Smooth muscle cell (in vitro differentiated cells): ENCODE results near the gene RASSF5. TPM values are rescaled to one million over a fixed set of nuclear protein-coding genes. Genes with fewer than 3 reads are reported as not detected.
A peak's percentile ranks its signal among the peaks of the same experiment; 100 is the strongest.

ENCODE experiments used
- DNase-seq: peaks from one replicate; lab custom pipeline; 2025; ENCODE audit not compliant: unreplicated experiment; lab: John Stamatoyannopoulos, UW
- H2AFZ ChIP-seq: fragments of 200-600 bp; sonication (generic); 2 replicates; pipeline ENCODE4 v1.6.0; 2016; ENCODE audit warnings: antibody characterized with exemption, low read depth, mild to moderate bottlenecking
- H3F3A ChIP-seq: fragments of 200-600 bp; sonication (generic); 2 replicates; pipeline ENCODE4 v1.6.0; 2017; ENCODE audit warnings: antibody characterized with exemption, low read depth
- H3K27ac ChIP-seq: fragments of 200-600 bp; sonication (generic); 2 replicates; pipeline ENCODE4 v1.5.1; 2016; ENCODE audit warnings: low read depth, mild to moderate bottlenecking
- H3K27me3 ChIP-seq: fragments of 200-600 bp; sonication (generic); 2 replicates; pipeline ENCODE4 v1.6.1; 2016; ENCODE audit warnings: low read depth, mild to moderate bottlenecking
- H3K36me3 ChIP-seq: fragments of 200-600 bp; sonication (generic); 2 replicates; pipeline ENCODE4 v1.5.1; 2016; ENCODE audit warnings: low read depth
- H3K4me1 ChIP-seq: fragments of 200-600 bp; sonication (generic); 2 replicates; pipeline ENCODE4 v1.5.1; 2016; ENCODE audit warnings: low read depth
- H3K4me2 ChIP-seq: fragments of 200-600 bp; sonication (generic); 2 replicates; pipeline ENCODE4 v1.6.0; 2016; ENCODE audit warnings: mild to moderate bottlenecking
- H3K4me3 ChIP-seq: fragments of 200-600 bp; sonication (generic); 2 replicates; pipeline ENCODE4 v1.5.1; 2016; ENCODE audit warnings: mild to moderate bottlenecking
- H3K79me2 ChIP-seq: fragments of 200-600 bp; sonication (generic); 2 replicates; pipeline ENCODE4 v1.6.0; 2016; ENCODE audit warnings: low read depth, mild to moderate bottlenecking
- H3K9ac ChIP-seq: fragments of 200-600 bp; sonication (generic); 2 replicates; pipeline ENCODE4 v1.6.0; 2016; ENCODE audit warnings: low read depth
- H3K9me3 ChIP-seq: fragments of 200-600 bp; sonication (generic); replicated peaks from 2 replicates; pipeline ENCODE4 v1.5.1; 2016; ENCODE audit warnings: low read depth
- H4K20me1 ChIP-seq: fragments of 200-600 bp; sonication (generic); 2 replicates; pipeline ENCODE4 v1.6.0; 2016; ENCODE audit warnings: low read depth
- WGBS: methylation state at CpG from one replicate; pipeline ENCODE4 v1.1.7; 2016; ENCODE audit warnings: low lambda C conversion rate; 5-methylcytosine and 5-hydroxymethylcytosine counted together
- polyA plus RNA-seq: library from polyadenylated mRNA; unstranded; fragments of >200 nt; fragmentation: Nextera tagmentation; extraction: Ambion mirVana; gene quantifications from 2 replicates; pipeline ENCODE4 v1.2.1, GENCODE V29; 2016
- total RNA-seq: library from RNA; depleted of rRNA; stranded (reverse); fragments of >200 nt; gene quantifications from 2 replicates; pipeline ENCODE4 v1.2.3, GENCODE V29; 2014
- TF ChIP-seq, protein P1 (sequence below): fragments of 200-600 bp; sonication (generic); IDR thresholded peaks from 2 replicates; pipeline ENCODE4 v1.5.1; 2017; ENCODE audit warnings: borderline replicate concordance, mild to moderate bottlenecking, antibody characterized with exemption; ENCODE audit not compliant: insufficient read depth, poor library complexity, severe bottlenecking

Gene RASSF5
- total and polyA plus RNA-seq, 2 experiments from 2014 or later: 2.6 to 3.3 TPM

DNA sequence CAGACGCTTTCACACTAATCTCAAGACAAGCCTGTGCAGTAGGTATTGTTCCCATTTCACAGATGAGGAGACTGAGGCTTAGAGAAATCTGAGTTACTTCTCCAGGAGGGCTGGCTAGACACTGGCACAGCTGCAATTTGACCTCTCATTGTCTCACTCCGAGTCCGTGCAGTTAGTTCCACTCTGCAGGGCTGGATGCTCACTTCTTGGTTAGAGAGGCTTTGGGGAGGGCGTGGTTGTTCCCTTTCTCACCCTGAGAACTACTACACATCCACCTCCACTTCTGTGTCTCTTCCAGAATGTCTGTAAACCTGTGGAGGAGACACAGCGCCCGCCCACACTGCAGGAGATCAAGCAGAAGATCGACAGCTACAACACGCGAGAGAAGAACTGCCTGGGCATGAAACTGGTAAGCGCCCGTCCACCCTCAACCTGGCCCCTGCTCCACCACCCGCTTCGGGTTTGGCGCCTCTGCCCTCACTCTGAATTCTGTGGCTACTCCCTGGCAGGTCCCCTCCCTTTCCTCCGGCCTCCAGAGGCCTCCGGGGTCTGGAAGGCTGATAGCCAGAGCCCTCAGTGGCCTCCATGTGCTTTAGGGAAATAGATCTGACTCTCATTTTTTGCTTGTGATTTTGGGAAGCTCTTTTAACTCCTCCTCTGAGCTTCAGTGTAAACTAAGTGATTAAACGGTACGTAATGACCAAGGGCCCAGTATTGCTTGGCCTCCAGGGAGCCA is 75.8 kb downstream of the RASSF5 start:
- TF ChIP-seq, protein P1, sequence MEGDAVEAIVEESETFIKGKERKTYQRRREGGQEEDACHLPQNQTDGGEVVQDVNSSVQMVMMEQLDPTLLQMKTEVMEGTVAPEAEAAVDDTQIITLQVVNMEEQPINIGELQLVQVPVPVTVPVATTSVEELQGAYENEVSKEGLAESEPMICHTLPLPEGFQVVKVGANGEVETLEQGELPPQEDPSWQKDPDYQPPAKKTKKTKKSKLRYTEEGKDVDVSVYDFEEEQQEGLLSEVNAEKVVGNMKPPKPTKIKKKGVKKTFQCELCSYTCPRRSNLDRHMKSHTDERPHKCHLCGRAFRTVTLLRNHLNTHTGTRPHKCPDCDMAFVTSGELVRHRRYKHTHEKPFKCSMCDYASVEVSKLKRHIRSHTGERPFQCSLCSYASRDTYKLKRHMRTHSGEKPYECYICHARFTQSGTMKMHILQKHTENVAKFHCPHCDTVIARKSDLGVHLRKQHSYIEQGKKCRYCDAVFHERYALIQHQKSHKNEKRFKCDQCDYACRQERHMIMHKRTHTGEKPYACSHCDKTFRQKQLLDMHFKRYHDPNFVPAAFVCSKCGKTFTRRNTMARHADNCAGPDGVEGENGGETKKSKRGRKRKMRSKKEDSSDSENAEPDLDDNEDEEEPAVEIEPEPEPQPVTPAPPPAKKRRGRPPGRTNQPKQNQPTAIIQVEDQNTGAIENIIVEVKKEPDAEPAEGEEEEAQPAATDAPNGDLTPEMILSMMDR: no peak
- no peaks in the 10 kb centered on the region for H4K20me1 ChIP-seq
- H3K4me2 ChIP-seq: no peak overlapping the region
- H3K79me2 ChIP-seq: no peaks in the 10 kb centered on the region
- no peaks in the 10 kb centered on the region for H3K27me3 ChIP-seq
- no peaks in the 10 kb centered on the region for H3F3A ChIP-seq
- no peaks in the 10 kb centered on the region for H3K9me3 ChIP-seq
- H3K9ac ChIP-seq: no peak overlapping the region
- H2AFZ ChIP-seq: no peak overlapping the region
- H3K36me3 ChIP-seq: no peaks in the 10 kb centered on the region
- no peak for DNase-seq
- WGBS: 83% methylated on average over 18 of the region's 18 CpGs
- no peak overlapping the region for H3K27ac ChIP-seq
- H3K4me3 ChIP-seq: no peak overlapping the region
- peaks cover 10% of the 10 kb centered on the region for H3K4me1 ChIP-seq

DNA sequence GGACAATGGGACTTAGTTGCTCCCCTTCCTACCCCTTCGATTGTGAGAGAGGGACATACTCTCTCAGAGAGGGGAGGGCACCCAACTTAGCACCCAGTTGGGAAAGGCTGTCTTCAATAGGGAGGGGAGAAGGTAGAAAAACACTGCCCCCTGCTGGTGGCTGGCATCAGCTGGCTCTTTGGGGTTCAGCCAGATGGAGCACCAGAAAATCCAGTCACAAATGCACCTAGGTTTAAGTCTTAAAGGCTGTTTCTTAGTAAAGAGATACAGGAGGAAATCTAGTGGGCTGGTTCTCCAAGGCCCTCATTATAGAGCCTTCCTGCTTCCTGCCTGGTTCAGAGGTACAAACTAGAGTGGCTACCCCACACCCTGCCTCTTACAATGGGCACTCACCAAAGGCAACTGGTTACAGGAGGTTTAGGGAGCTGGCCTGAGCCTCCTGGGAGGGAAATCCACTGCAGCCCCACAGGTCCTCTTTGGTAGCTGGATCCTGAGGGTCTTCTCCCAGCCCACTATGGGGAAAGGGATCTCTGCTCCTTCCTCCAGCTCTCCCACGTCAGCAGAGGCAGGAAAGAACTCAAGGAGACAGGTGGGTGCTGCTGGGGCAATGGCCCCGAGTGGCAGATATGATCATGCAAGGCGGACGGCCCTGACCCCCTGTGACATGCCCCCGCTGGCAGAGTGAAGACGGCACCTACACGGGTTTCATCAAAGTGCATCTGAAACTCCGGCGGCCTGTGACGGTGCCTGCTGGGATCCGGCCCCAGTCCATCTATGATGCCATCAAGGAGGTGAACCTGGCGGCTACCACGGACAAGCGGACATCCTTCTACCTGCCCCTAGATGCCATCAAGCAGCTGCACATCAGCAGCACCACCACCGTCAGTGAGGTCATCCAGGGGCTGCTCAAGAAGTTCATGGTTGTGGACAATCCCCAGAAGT is 76.6 kb downstream of the RASSF5 start:
- Histone ChIP-seq H3K79me2 (no peaks in the 10 kb centered on the region), H2AFZ (no peak overlapping the region), H4K20me1 (no peaks in the 10 kb centered on the region), H3K27ac (no peak overlapping the region), H3K4me3 (no peak overlapping the region), H3K36me3 (no peaks in the 10 kb centered on the region), H3K9me3 (no peaks in the 10 kb centered on the region), H3K4me1 (peaks cover 18% of the 10 kb centered on the region), H3K9ac (no peak overlapping the region), H3K4me2 (no peak overlapping the region), H3F3A (peaks cover 7% of the 10 kb centered on the region), H3K27me3 (no peaks in the 10 kb centered on the region)
- DNase-seq: peak; percentile 24
- WGBS: 88% methylated on average over 16 of the region's 16 CpGs
- TF ChIP-seq, protein P1: peak; percentile 91

DNA sequence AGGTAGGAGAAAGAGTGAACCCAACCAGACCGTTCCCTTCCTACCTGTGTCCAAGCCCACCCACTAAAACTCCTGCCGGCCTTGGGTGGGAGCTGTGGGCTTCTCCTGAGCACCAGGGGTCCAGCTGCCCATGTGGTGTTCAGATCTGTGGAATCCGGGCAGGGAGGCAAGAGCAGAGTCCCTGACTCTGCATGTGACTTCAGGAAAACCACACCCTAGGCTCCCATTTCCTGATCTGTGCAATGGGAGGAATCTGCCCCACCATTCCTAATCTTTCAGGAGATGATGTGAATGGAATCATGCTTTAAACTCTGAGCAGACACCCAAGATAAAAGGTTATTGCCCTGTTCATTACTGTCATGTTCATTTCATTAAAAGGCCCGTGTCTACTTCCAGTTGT is 77.4 kb downstream of the RASSF5 start:
- no peak for DNase-seq
- TF ChIP-seq, protein P1: no peak
- Histone ChIP-seq H3K9me3 (no peaks in the 10 kb centered on the region), H3K4me3 (no peak overlapping the region), H3K4me2 (no peak overlapping the region), H3K79me2 (no peaks in the 10 kb centered on the region), H3K36me3 (no peaks in the 10 kb centered on the region), H3K27me3 (no peaks in the 10 kb centered on the region), H2AFZ (no peak overlapping the region), H3F3A (peaks cover 13% of the 10 kb centered on the region), H3K27ac (no peak overlapping the region), H3K4me1 (peaks cover 23% of the 10 kb centered on the region), H4K20me1 (no peaks in the 10 kb centered on the region), H3K9ac (no peak overlapping the region)
- WGBS: 81% methylated on average over 4 of the region's 4 CpGs
